ENCODE data around the gene ATP2A1. TPM values are rescaled to one million over a fixed set of nuclear protein-coding genes. Genes with fewer than 3 reads are reported as not detected.

ATP2A1 gene
- total and polyA plus RNA-seq, 2 of the 4 experiments (the other 2 are of a cell fraction) = under 0.01 to 0.63 TPM

- dilution Hi-C loops (cut with HindIII; ENCODE audit: low sequenced_read_pairs, unreplicated experiment) (no loop called here), intact Hi-C loops (cut with micrococcal nuclease) (no loop called here), in situ Hi-C loops (cut with MboI; ENCODE audit: low sequenced_read_pairs) (no loop called here)
- H3K79me1 ChIP-seq (ENCODE audit: low read depth in 1 of 2, low read length in 2 of 2) = 0 out of 4 replicates have a peak, but pooled peaks cover 0 to 6% of the 10 kb centered on the region in 2 experiments
- no peak overlapping the region for H2BK20ac ChIP-seq (ENCODE audit: low read depth, low read length)
- H2BK15ac ChIP-seq (ENCODE audit: low read depth, low read length) = no peak overlapping the region
- H3K36me3 ChIP-seq (ENCODE audit: control insufficient read depth, insufficient read depth, low read length) = peaks cover 35% of the 10 kb centered on the region
- H3K27me3 ChIP-seq (ENCODE audit: control insufficient read depth, insufficient read depth, low read length) = no peaks in the 10 kb centered on the region
- H3K23ac ChIP-seq (ENCODE audit: low read depth, low read length) = no peak overlapping the region
- 82% methylated on average over 12 of the region's 12 CpGs; no CpG with 5 or more reads in 1 of the 2 experiments for WGBS, 2 experiments (ENCODE audit: extremely low coverage in 2 of 2, insufficient read length in 1 of 2)
- no peaks in the 10 kb centered on the region; the same call in 1 of the 2 replicates for H3K9me1 ChIP-seq (ENCODE audit: insufficient read depth, low read length)
- H4K8ac ChIP-seq (ENCODE audit: low read depth in 2 of 2, low read length in 2 of 2) = no peak overlapping the region
- H3K4me2 ChIP-seq (ENCODE audit: low read depth, low read length) = no peak overlapping the region
- H3K4ac ChIP-seq (ENCODE audit: low read depth, low read length) = no peak overlapping the region
- BruUV-seq (replicated peaks) = no TSS peak
- H3K4me1 ChIP-seq (ENCODE audit: control insufficient read depth, insufficient read depth, low read length) = no peaks in the 10 kb centered on the region
- CTCF ChIA-PET = no interaction called here
- no peak overlapping the region for H3K9ac ChIP-seq (ENCODE audit: low read depth, low read length)
- no peak overlapping the region for H3K14ac ChIP-seq (replicated peaks; ENCODE audit: low read depth, low read length)
- H3K56ac ChIP-seq (ENCODE audit: extremely low read depth, insufficient read depth, low read length) = no peak overlapping the region
- no peak overlapping the region for H2AK5ac ChIP-seq (ENCODE audit: low read depth, low read length)
- H3K18ac ChIP-seq (ENCODE audit: low read depth, low read length) = no peak overlapping the region
- H3K4me3 ChIP-seq (ENCODE audit: insufficient read depth, low read depth, low read length) = no peak overlapping the region
- H3K9me3 ChIP-seq (ENCODE audit: control insufficient read depth, insufficient read depth, low read length) = no peaks in the 10 kb centered on the region
- no peaks in the 10 kb centered on the region for H4K20me1 ChIP-seq (ENCODE audit: insufficient read depth, low read length)
- no peak for DNase-seq
- TF ChIP-seq CEBPB (IDR thresholded peaks at IDR 0.05; ENCODE audit: low read depth, low read length) = no peak
- no peak for TF ChIP-seq RFX5 (IDR thresholded peaks at IDR 0.05; ENCODE audit: low read depth, low read length)
- TF ChIP-seq NFE2L2 (IDR thresholded peaks at IDR 0.05; ENCODE audit: low read depth, low read length) = no peak
- TF ChIP-seq BHLHE40 (IDR thresholded peaks at IDR 0.05; ENCODE audit: low read depth, low read length) = no peak
- no peak overlapping the region for H2BK5ac ChIP-seq (ENCODE audit: low read depth, low read length, poor library complexity, severe bottlenecking)
- no peak overlapping the region for H3K27ac ChIP-seq (ENCODE audit: insufficient read depth, low read length)
- no peak overlapping the region for H2BK120ac ChIP-seq (ENCODE audit: low read depth, low read length)
- H2AFZ ChIP-seq (replicated peaks; ENCODE audit: low read length, poor library complexity) = no peak overlapping the region
- H4K5ac ChIP-seq (ENCODE audit: low read depth, low read length) = no peak overlapping the region
- POLR2A ChIA-PET (ENCODE audit: unreplicated experiment) = no interaction called here
- ATAC-seq (ENCODE audit: low read depth) = no peak
- no peak overlapping the region for H4K91ac ChIP-seq (ENCODE audit: insufficient read depth, low read depth, low read length)
- H2AK9ac ChIP-seq (replicated peaks; ENCODE audit: low read depth, low read length, poor library complexity) = no peak overlapping the region
These were observed 34.3 kb downstream of the ATP2A1 start for GRCh38 chr16:28912558-28912957.
